WTC11 (cell line): ENCODE measurements around the gene NFIX. TPM values are rescaled to one million over a fixed set of nuclear protein-coding genes. Genes with fewer than 3 reads are reported as not detected.

Source experiments
- AR ChIP-seq: fragments of 250-450 bp; sonication (Bioruptor Pico); IDR thresholded peaks from 2 replicates; pipeline ENCODE4 v1.9.0; 2021; ENCODE audit warnings: mild to moderate bottlenecking
- EMX1 ChIP-seq: fragments of 250-450 bp; sonication (Bioruptor Pico); IDR thresholded peaks from 2 replicates; pipeline ENCODE4 v1.8.0; 2021; ENCODE audit warnings: mild to moderate bottlenecking
- ETV6 ChIP-seq: sonication (generic); formaldehyde crosslinking; IDR thresholded peaks from 2 replicates; pipeline ENCODE4 v1.8.1; 2022; ENCODE audit warnings: mild to moderate bottlenecking, missing genetic modification reagents
- FOXJ3 ChIP-seq: sonication (generic); formaldehyde crosslinking; IDR thresholded peaks from 2 replicates; pipeline ENCODE4 v1.9.0; 2021; ENCODE audit warnings: missing genetic modification reagents, mild to moderate bottlenecking, borderline replicate concordance
- FOXK1 ChIP-seq: sonication (generic); formaldehyde crosslinking; IDR thresholded peaks from 2 replicates; pipeline ENCODE4 v1.8.0; 2022; ENCODE audit warnings: mild to moderate bottlenecking, moderate library complexity, missing genetic modification reagents
- KAT7 ChIP-seq: sonication (generic); formaldehyde crosslinking; IDR thresholded peaks from 2 replicates; pipeline ENCODE4 v1.8.1; 2023; ENCODE audit warnings: missing genetic modification reagents, mild to moderate bottlenecking, borderline replicate concordance
- MLX ChIP-seq: sonication (generic); formaldehyde crosslinking; IDR thresholded peaks from 2 replicates; pipeline ENCODE4 v1.8.1; 2023; ENCODE audit warnings: mild to moderate bottlenecking, missing genetic modification reagents, moderate library complexity
- MYBL2 ChIP-seq: sonication (generic); formaldehyde crosslinking; IDR thresholded peaks from 2 replicates; pipeline ENCODE4 v1.8.1; 2023; ENCODE audit warnings: mild to moderate bottlenecking, moderate library complexity, missing genetic modification reagents
- NFATC4 ChIP-seq: fragments of 250-450 bp; sonication (Bioruptor Pico); IDR thresholded peaks from 2 replicates; pipeline ENCODE4 v1.9.0; 2021; ENCODE audit warnings: mild to moderate bottlenecking
- NFE2L1 ChIP-seq: sonication (generic); formaldehyde crosslinking; IDR thresholded peaks from 2 replicates; pipeline ENCODE4 v1.8.1; 2023; ENCODE audit warnings: missing genetic modification reagents
- NR1H2 ChIP-seq: sonication (generic); formaldehyde crosslinking; IDR thresholded peaks from 2 replicates; pipeline ENCODE4 v1.9.0; 2021; ENCODE audit warnings: mild to moderate bottlenecking, moderate library complexity, missing genetic modification reagents
- RORB ChIP-seq: fragments of 250-450 bp; sonication (Bioruptor Pico); IDR thresholded peaks from 2 replicates; pipeline ENCODE4 v1.9.0; 2021; ENCODE audit warnings: mild to moderate bottlenecking
- STAT6 ChIP-seq: sonication (generic); formaldehyde crosslinking; conservative IDR thresholded peaks from 2 replicates; pipeline ENCODE4 v1.8.1; 2023; ENCODE audit warnings: mild to moderate bottlenecking, low read depth, missing genetic modification reagents, moderate library complexity
- TCF7 ChIP-seq: sonication (generic); formaldehyde crosslinking; IDR thresholded peaks from 2 replicates; pipeline ENCODE4 v1.8.0; 2022; ENCODE audit warnings: mild to moderate bottlenecking, low read depth, missing genetic modification reagents, moderate library complexity
- TEAD4 ChIP-seq: sonication (generic); formaldehyde crosslinking; IDR thresholded peaks from 2 replicates; pipeline ENCODE4 v1.8.0; 2022; ENCODE audit warnings: mild to moderate bottlenecking, missing genetic modification reagents
- USF2 ChIP-seq: sonication (generic); formaldehyde crosslinking; IDR thresholded peaks from 2 replicates; pipeline ENCODE4 v1.8.1; 2023; ENCODE audit warnings: mild to moderate bottlenecking, missing genetic modification reagents, moderate library complexity
- ZNF138 ChIP-seq: sonication (generic); formaldehyde crosslinking; conservative IDR thresholded peaks from 2 replicates; pipeline ENCODE4 v1.8.1; 2022; ENCODE audit warnings: mild to moderate bottlenecking, moderate library complexity, missing genetic modification reagents
- ZNF232 ChIP-seq: sonication (generic); formaldehyde crosslinking; IDR thresholded peaks from 2 replicates; pipeline ENCODE4 v1.8.0; 2022; ENCODE audit warnings: mild to moderate bottlenecking, missing genetic modification reagents
- ZNF281 ChIP-seq: sonication (generic); formaldehyde crosslinking; IDR thresholded peaks from 2 replicates; pipeline ENCODE4 v1.8.0; 2023; ENCODE audit warnings: mild to moderate bottlenecking, missing genetic modification reagents
- ZNF317 ChIP-seq: sonication (generic); formaldehyde crosslinking; IDR thresholded peaks from 2 replicates; pipeline ENCODE4 v1.8.1; 2023; ENCODE audit warnings: low read depth, mild to moderate bottlenecking, moderate library complexity, missing genetic modification reagents, borderline replicate concordance
- total RNA-seq: library from RNA; stranded (reverse); gene quantifications from 3 replicates; pipeline ENCODE4 v1.2.3, GENCODE V29; 2021
- TF ChIP-seq, protein P1 (sequence below): sonication (generic); formaldehyde crosslinking; IDR thresholded peaks from 2 replicates; pipeline ENCODE4 v1.8.0; 2023; ENCODE audit warnings: missing genetic modification reagents, mild to moderate bottlenecking, borderline replicate concordance
- TF ChIP-seq, protein P2 (sequence below): fragments of 200-600 bp; IDR thresholded peaks from 2 replicates; pipeline ENCODE4 v1.8.0; 2022; ENCODE audit warnings: antibody characterized with exemption

NFIX gene
- total RNA-seq, 1 experiment from 2014 or later: 1.4 TPM

- TF ChIP-seq USF2 (CRISPR knock-in tag): peak; percentile 52
- no peak for TF ChIP-seq ZNF138 (CRISPR knock-in tag)
- 0 out of 2 replicates have a peak, but pooled peaks have one; percentile 65 for TF ChIP-seq FOXK1 (CRISPR knock-in tag)
- TF ChIP-seq, protein P1, sequence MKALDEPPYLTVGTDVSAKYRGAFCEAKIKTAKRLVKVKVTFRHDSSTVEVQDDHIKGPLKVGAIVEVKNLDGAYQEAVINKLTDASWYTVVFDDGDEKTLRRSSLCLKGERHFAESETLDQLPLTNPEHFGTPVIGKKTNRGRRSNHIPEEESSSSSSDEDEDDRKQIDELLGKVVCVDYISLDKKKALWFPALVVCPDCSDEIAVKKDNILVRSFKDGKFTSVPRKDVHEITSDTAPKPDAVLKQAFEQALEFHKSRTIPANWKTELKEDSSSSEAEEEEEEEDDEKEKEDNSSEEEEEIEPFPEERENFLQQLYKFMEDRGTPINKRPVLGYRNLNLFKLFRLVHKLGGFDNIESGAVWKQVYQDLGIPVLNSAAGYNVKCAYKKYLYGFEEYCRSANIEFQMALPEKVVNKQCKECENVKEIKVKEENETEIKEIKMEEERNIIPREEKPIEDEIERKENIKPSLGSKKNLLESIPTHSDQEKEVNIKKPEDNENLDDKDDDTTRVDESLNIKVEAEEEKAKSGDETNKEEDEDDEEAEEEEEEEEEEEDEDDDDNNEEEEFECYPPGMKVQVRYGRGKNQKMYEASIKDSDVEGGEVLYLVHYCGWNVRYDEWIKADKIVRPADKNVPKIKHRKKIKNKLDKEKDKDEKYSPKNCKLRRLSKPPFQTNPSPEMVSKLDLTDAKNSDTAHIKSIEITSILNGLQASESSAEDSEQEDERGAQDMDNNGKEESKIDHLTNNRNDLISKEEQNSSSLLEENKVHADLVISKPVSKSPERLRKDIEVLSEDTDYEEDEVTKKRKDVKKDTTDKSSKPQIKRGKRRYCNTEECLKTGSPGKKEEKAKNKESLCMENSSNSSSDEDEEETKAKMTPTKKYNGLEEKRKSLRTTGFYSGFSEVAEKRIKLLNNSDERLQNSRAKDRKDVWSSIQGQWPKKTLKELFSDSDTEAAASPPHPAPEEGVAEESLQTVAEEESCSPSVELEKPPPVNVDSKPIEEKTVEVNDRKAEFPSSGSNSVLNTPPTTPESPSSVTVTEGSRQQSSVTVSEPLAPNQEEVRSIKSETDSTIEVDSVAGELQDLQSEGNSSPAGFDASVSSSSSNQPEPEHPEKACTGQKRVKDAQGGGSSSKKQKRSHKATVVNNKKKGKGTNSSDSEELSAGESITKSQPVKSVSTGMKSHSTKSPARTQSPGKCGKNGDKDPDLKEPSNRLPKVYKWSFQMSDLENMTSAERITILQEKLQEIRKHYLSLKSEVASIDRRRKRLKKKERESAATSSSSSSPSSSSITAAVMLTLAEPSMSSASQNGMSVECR (CRISPR knock-in tag): no peak
- TF ChIP-seq RORB: no peak
- no peak for TF ChIP-seq MYBL2 (CRISPR knock-in tag)
- no peak for TF ChIP-seq EMX1
- no peak for TF ChIP-seq MLX (CRISPR knock-in tag)
- no peak for TF ChIP-seq ZNF232
- 0 out of 2 replicates have a peak, but pooled peaks have one; percentile 65 for TF ChIP-seq ZNF281
- TF ChIP-seq NFE2L1 (CRISPR knock-in tag): no peak
- TF ChIP-seq AR: no peak
- no peak for TF ChIP-seq TCF7 (CRISPR knock-in tag)
- no peak for TF ChIP-seq ZNF317
- no peak for TF ChIP-seq KAT7 (CRISPR knock-in tag)
- no peak for TF ChIP-seq NR1H2 (CRISPR knock-in tag)
- TF ChIP-seq NFATC4: no peak
- TF ChIP-seq TEAD4: no peak
- no peak for TF ChIP-seq ETV6 (CRISPR knock-in tag)
- TF ChIP-seq, protein P2, sequence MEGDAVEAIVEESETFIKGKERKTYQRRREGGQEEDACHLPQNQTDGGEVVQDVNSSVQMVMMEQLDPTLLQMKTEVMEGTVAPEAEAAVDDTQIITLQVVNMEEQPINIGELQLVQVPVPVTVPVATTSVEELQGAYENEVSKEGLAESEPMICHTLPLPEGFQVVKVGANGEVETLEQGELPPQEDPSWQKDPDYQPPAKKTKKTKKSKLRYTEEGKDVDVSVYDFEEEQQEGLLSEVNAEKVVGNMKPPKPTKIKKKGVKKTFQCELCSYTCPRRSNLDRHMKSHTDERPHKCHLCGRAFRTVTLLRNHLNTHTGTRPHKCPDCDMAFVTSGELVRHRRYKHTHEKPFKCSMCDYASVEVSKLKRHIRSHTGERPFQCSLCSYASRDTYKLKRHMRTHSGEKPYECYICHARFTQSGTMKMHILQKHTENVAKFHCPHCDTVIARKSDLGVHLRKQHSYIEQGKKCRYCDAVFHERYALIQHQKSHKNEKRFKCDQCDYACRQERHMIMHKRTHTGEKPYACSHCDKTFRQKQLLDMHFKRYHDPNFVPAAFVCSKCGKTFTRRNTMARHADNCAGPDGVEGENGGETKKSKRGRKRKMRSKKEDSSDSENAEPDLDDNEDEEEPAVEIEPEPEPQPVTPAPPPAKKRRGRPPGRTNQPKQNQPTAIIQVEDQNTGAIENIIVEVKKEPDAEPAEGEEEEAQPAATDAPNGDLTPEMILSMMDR: no peak
- TF ChIP-seq STAT6 (CRISPR knock-in tag): no peak
- no peak for TF ChIP-seq FOXJ3 (CRISPR knock-in tag)
Observed at GRCh38 chr19:13051557-13052165, 56.4 kb downstream of the NFIX start (continued).
